Tracheal epithelial cell (primary cell): ENCODE results near the gene MOV10L1. TPM values are rescaled to one million over a fixed set of nuclear protein-coding genes. Genes with fewer than 3 reads are reported as not detected.

Experiments
- total RNA-seq: library from RNA; depleted of rRNA; stranded (reverse); fragments of >200 nt; gene quantifications from 2 replicates; pipeline ENCODE4 v1.2.1, GENCODE V29; 2014

Gene MOV10L1
- total RNA-seq: 0.48 and 0.64 TPM in 2 replicates

DNA sequence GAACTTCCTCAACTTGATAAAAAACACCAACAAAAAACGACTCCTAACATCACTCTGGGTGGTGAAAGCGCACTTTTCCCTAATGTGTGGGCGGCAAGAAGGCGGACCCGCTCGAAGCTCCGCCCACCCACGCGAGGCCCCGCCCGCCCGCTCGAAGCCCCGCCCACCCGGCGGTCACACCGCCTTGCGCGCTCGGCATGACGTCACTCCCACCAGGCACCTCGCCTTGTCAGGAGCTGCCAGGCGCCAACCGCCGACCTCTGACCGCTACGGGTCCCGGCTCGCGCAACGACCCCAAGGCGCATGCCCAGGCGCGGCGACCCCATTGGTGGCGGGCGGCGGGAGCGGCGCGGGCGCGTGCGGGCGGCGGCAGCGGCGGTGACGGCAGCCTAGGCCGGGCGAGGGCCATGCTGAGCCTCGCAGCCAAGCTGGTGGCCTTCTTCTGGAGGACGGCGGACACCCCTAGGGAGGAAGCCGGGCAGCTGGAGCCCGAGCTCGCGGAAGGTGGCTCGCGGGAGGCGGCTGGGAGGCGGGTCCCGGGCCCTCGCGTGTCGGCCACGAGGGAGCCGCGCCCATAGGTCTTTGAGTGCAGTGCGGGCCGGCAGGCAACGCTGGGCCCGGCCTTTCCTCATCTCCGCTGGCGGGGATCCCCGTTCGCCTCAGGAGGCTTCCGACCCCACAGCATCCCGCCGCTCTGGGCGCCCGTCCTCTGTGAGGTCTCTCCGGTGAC, at the start of gene MOV10L1:
TSS of gene MOV10L1 (plus strand) at position 325 of the 730 bp plus-strand sequence. CDS start at position 408, 83 bp downstream.

DNA sequence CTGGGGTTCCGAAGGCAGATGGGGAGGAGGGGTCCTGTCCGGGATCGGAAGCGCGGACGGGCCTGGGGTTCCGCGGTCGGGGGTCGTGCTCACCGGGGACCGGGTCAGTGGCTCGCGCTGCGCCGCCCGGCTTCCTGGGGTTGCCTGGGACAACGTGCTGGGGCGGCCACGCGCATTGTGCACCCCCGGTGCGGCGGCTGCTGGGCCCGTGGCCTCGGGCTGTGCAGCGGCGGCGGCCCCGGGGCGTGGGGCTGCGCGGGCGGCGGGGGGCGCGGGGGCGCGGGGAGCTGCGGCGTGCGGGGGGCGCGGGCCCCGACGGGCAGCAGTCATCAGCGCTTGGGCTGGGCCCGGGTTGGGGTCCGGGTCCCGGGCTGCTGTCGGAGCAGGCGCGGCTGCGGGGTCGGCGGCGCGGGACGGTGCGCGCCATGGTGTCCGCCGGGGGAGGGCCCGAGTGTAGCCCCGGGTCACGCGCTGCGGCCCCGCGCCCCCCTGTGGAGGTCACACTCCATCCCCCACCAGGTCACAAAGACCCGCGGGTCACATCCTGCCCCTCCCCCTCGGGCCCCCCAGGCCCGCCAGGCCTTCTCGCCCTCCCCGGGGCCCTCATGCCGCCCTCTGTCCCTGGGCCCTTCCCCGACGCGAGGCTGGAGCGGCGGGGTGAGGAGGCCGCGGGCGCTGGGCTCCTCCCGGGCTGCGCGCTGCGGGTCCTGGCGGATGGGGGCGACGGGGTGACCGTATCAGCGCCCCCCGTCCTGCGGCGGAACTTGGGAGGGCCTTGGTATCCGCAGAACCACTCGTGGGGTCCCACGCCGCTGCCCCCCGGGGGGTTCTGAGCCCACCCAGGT, 31.5 kb upstream of the MOV10L1 start, which contains the start of gene TTLL8:
TSS of gene TTLL8 (minus strand) at position 238 of the 845 bp plus-strand sequence.

DNA sequence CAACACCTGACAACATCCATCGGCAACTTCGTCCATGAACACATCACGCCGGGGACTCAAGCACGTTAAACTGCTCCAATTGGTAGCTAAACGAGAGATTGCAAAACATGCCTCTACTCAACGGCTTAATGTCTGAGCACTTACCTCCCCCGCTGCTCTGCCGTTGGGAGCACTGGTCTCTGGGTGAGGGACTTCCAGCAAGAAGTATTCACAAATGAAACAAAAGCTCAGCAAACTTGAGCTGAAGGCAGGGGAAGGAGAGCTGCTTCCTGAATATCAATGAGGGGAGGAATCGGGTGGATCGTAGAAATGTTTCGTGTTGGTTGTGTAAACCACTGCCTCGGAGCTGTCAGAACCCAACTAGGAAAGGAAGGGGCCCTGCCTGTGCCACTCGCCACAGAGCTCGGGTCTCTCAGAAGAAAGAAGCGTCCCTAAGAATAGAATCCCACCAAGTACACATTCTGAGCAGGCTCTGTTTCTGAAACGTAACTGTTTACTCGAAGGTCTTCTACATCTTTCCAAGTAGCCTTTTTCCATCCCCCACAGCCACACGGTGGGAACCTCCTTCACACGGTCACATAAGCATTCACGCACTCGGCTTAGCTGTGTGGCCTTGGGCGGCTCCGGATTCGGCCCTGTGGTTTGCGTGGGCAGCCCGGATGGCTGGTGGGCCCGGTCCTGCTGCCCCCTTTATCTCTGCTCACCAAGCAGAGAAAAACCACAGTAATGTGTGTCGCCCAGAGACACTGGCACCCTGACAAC, 4.4 kb upstream of the MOV10L1 start, which contains the start of gene MLC1:
TSS of gene MLC1 (minus strand) at position 216 of the 762 bp plus-strand sequence. CDS start 524 bp downstream, outside the sequence.

DNA sequence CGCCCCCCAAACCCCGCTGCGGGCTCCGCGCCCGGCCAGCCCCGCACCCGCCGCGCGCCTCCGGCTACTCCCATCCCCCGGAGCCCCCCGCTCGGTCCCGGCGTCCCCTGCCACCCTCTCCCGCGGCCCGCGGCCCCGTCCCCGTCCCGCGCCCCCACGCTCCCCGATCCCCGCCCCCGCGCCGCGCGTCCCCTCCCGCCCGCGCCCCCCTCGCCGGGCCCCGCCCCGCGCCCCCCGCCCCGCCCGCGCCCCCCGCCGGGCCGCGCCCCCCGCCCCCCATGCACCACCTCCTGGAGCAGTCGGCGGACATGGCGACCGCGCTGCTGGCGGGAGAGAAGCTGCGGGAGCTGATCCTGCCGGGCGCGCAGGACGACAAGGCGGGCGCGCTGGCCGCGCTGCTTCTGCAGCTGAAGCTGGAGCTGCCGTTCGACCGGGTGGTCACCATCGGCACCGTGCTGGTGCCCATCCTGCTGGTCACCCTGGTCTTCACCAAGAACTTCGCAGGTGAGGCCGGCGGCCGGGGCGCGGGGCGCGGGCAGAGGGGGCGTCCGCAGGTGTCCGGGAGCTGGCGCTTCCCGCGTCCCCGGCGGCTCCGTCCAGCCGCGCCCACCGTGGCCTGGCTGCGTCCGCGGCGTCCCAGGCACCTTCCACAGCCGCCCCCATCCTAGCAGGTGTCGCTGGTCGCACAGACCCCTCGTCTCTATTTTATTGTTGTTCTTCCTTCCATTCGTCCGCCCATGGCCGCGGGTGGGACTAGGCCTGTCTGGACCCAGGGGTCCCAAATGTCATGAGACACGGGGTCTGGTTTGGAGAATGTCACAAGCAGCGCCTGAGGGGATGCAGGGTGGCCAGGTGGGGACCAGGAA, 80.9 kb downstream of the MOV10L1 start, which contains the start of gene PANX2:
TSS of gene PANX2 (plus strand) at position 279 of the 866 bp plus-strand sequence. CDS start at position 279, 0 bp downstream.

DNA sequence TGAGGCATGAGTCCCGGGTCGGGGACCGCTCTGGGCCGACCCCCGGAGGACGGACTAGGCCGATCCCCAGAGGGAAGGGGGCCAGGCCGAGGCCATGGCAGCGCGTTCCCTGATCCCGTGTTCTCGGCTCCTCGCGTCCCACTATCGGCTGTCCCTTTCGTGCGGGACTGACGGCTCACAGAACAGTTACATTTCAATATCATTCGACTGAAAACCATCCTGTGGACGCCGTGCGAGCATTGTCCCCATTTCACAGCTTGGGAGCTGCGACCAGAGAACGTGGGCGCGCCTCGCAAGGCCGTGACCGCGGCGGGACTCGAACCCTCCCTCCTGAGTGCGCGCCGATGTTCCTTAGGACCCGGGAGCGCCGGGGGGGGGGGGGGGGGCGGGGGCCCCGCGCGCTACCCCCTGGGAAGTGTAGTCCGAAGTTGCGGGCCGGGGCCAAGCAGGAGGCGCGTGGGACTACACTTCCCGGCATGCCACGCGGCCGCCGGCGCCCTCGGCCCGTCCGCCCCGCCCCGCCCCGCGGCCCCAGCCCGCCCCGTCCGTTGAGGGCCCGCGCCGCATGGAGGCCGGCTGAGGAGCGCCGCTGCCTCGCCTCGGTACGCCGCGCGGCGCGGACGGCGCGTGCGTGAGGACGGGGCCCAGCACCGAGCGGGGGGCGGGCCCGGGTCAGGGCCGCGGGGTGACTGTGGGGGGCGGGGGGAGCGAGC, 95.7 kb downstream of the MOV10L1 start, which contains the start of gene TRABD:
TSS of gene TRABD (plus strand) at position 539 of the 713 bp plus-strand sequence. CDS start 7,148 bp downstream, outside the sequence.

DNA sequence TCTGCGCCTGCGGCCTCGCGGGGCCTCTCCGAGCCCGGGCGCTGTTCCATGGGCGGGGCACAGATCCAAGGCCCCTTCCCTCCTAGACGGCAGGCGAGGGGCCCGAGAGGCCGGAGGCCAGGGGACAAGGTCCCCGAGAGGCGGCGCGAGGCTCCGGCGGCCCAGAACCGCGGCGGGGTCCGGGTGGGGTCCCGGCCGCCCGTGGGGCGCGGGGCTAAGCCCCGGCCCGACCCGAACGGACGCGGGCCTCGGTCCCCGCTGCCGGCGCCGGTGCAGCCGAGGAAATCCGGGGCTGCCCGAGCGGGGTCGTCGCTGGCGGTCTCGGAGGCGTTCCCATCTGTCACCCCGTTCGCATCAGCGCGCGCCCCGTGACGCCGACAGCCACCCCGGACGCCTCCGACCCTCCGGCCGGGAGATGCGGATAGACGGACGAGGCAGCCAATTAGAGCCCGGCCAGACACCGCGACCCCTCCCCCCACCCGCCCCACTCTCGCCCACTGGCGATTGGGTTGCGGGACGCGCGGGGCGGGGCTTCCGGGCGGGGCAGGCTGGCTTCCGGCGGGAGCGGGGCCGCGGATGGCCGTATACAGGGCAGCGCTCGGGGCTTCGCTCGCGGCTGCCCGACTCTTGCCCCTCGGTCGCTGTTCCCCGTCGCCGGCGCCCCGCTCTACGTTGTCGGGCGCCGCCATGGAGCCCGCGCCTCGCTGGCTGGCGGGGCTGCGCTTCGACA, 110.8 kb downstream of the MOV10L1 start, which contains the start of gene SELENOO:
TSS of gene SELENOO (plus strand) at position 551 of the 730 bp plus-strand sequence. CDS start at position 577, 26 bp downstream.

Other genes starting within 250 kb of the MOV10L1 start
- gene ZBED4, start 236.2 kb upstream of the MOV10L1 start, total RNA-seq: 17.3 and 18.1 TPM in 2 replicates
- gene ALG12, start 171.6 kb upstream of the MOV10L1 start, total RNA-seq: 14.0 and 17.3 TPM in 2 replicates
- 24.1 and 47.0 TPM in 2 replicates for gene CRELD2, start 171.4 kb upstream of the MOV10L1 start, total RNA-seq
- 111 and 113 TPM in 2 replicates for gene PIM3, start 129.2 kb upstream of the MOV10L1 start, total RNA-seq
- not detected in 2 replicates for gene IL17REL, start 77.2 kb upstream of the MOV10L1 start, total RNA-seq
- not detected in 2 replicates for gene TTLL8, start 31.7 kb upstream of the MOV10L1 start, total RNA-seq
- under 0.01 and 0.72 TPM in 2 replicates for gene MLC1, start 4.6 kb upstream of the MOV10L1 start, total RNA-seq
- gene PANX2, start 80.7 kb downstream of the MOV10L1 start, total RNA-seq: under 0.01 and 0.48 TPM in 2 replicates
- gene TRABD, start 95.9 kb downstream of the MOV10L1 start, total RNA-seq: 34.7 and 40.0 TPM in 2 replicates
- gene SELENOO, start 111.0 kb downstream of the MOV10L1 start, total RNA-seq: 33.0 and 47.5 TPM in 2 replicates
- gene TUBGCP6, start 155.0 kb downstream of the MOV10L1 start, total RNA-seq: 19.4 and 23.6 TPM in 2 replicates
- 16.9 and 17.7 TPM in 2 replicates for gene HDAC10, start 161.3 kb downstream of the MOV10L1 start, total RNA-seq
- 11.7 and 27.7 TPM in 2 replicates for gene MAPK12, start 171.7 kb downstream of the MOV10L1 start, total RNA-seq
- 2.8 and 5.8 TPM in 2 replicates for gene MAPK11, start 180.4 kb downstream of the MOV10L1 start, total RNA-seq
- 127 and 141 TPM in 2 replicates for gene PLXNB2, start 217.6 kb downstream of the MOV10L1 start, total RNA-seq
- 0.96 and 1.7 TPM in 2 replicates for gene DENND6B, start 237.0 kb downstream of the MOV10L1 start, total RNA-seq